ENCODE measurements around the gene ZNF793.
A peak's percentile ranks its signal among the peaks of the same experiment; 100 is the strongest.

Gene ZNF793

DNA sequence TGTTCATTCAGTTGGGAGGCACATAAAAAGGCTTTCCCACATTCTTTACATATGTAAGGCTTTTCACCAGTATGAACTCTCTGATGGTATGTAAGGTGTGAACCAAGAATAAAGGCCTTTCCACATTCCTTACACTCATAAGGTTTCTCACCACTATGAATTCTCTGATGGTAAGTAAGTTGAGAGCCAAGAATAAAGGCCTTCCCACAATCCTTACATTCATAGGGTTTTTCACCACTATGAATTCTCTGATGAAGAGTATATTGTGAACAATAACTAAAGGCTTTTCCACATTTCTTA is 58.6 kb downstream of the ZNF793 start:
- Histone ChIP-seq H3K27ac (ENCODE audit: low read length) (no peak overlapping the region), H3K36me3 (ENCODE audit: insufficient read depth, low read length) (peaks cover 42% of the 10 kb centered on the region), H3K9me3 (ENCODE audit: insufficient read depth, low read length, severe bottlenecking) (peaks cover 89% of the 10 kb centered on the region), H3K27me3 (ENCODE audit: insufficient read depth, low read length, poor library complexity) (no peaks in the 10 kb centered on the region), H3K4me1 (ENCODE audit: insufficient read depth, low read length) (no peaks in the 10 kb centered on the region), H3K9ac (ENCODE audit: low read depth, low read length) (no peak overlapping the region), H2AFZ (ENCODE audit: low read depth, low read length) (no peak overlapping the region), H4K20me1 (ENCODE audit: insufficient read depth, low read length) (no peaks in the 10 kb centered on the region), H3K4me2 (ENCODE audit: insufficient read depth, low read length) (no peak overlapping the region), H3K4me3 (ENCODE audit: low read depth in 1 of 2, low read length in 2 of 2) (no peak overlapping the region), H3K79me2 (ENCODE audit: insufficient read depth, low read length) (no peaks in the 10 kb centered on the region; the same call in 1 of the 2 replicates)
- ATAC-seq (ENCODE audit: insufficient read depth, low read depth) (no peak), DNase-seq (no peak)
- TF ChIP-seq, protein P1, sequence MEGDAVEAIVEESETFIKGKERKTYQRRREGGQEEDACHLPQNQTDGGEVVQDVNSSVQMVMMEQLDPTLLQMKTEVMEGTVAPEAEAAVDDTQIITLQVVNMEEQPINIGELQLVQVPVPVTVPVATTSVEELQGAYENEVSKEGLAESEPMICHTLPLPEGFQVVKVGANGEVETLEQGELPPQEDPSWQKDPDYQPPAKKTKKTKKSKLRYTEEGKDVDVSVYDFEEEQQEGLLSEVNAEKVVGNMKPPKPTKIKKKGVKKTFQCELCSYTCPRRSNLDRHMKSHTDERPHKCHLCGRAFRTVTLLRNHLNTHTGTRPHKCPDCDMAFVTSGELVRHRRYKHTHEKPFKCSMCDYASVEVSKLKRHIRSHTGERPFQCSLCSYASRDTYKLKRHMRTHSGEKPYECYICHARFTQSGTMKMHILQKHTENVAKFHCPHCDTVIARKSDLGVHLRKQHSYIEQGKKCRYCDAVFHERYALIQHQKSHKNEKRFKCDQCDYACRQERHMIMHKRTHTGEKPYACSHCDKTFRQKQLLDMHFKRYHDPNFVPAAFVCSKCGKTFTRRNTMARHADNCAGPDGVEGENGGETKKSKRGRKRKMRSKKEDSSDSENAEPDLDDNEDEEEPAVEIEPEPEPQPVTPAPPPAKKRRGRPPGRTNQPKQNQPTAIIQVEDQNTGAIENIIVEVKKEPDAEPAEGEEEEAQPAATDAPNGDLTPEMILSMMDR (IDR thresholded peaks at IDR 0.05; ENCODE audit: borderline replicate concordance, extremely low read depth, low read length, poor library complexity, severe bottlenecking), result no peak
- no peak for TF ChIP-seq EZH2 (IDR thresholded peaks at IDR 0.05; ENCODE audit: borderline replicate concordance, low read depth, low read length, severe bottlenecking)

DNA sequence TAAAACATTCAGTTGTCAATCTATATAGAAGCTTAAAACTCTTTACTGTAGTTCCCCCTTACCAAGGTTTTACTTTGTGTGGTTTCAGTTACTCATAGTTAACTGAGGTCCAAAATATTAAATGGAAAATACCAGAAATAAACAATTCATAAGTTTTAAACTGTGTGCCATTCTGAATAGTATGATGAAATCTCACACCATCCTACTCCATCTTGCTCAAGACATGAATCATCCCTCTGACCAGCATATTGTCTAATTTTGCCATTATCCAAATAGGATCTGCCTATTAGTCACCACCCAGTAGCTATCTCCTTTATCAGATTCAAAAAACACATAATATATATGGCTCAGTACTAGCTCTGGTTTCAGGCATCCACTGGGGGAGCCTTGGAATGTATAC is 65.5 kb downstream of the ZNF793 start:
- H3K36me3 ChIP-seq (ENCODE audit: insufficient read depth, low read length), result peaks cover 27% of the 10 kb centered on the region
- no peak overlapping the region for H3K4me2 ChIP-seq (ENCODE audit: insufficient read depth, low read length)
- no peak overlapping the region for H3K4me3 ChIP-seq (ENCODE audit: low read depth in 1 of 2, low read length in 2 of 2)
- DNase-seq (no peak), ATAC-seq (ENCODE audit: insufficient read depth, low read depth) (no peak)
- no peak overlapping the region for H3K27ac ChIP-seq (ENCODE audit: low read length)
- H2AFZ ChIP-seq (ENCODE audit: low read depth, low read length), result no peak overlapping the region
- H3K79me2 ChIP-seq (ENCODE audit: insufficient read depth, low read length), result peaks cover 5% of the 10 kb centered on the region; the same call in 1 of the 2 replicates
- no peak for TF ChIP-seq EZH2 (IDR thresholded peaks at IDR 0.05; ENCODE audit: borderline replicate concordance, low read depth, low read length, severe bottlenecking)
- TF ChIP-seq, protein P1 (IDR thresholded peaks at IDR 0.05; ENCODE audit: borderline replicate concordance, extremely low read depth, low read length, poor library complexity, severe bottlenecking), result no peak
- no peaks in the 10 kb centered on the region for H3K4me1 ChIP-seq (ENCODE audit: insufficient read depth, low read length)
- H4K20me1 ChIP-seq (ENCODE audit: insufficient read depth, low read length), result no peaks in the 10 kb centered on the region
- peaks cover 43% of the 10 kb centered on the region for H3K9me3 ChIP-seq (ENCODE audit: insufficient read depth, low read length, severe bottlenecking)
- no peaks in the 10 kb centered on the region for H3K27me3 ChIP-seq (ENCODE audit: insufficient read depth, low read length, poor library complexity)
- H3K9ac ChIP-seq (ENCODE audit: low read depth, low read length), result no peak overlapping the region

DNA sequence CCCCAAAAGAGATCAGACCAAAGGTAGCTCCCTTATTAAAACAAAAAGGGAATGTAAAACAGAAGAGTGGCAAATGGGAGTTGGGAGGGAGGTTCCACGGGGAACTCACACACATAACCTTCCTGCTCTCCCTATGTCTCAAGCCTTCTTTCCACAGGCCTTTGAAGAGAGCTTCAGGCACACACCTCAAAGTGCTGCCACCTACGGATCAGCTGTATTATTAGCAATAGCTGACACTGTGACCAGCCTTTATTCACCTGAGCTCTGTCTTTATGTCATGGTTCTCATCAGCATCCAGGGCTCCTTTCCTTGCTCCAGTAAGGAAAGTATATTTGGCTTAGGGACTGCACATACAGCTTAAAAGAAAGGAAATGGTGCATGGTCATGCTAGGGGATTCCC is 76.6 kb downstream of the ZNF793 start:
- Histone ChIP-seq H3K79me2 (ENCODE audit: insufficient read depth, low read length) (peaks cover 9% of the 10 kb centered on the region; the same call in 1 of the 2 replicates), H3K4me1 (ENCODE audit: insufficient read depth, low read length) (no peaks in the 10 kb centered on the region), H3K27me3 (ENCODE audit: insufficient read depth, low read length, poor library complexity) (no peaks in the 10 kb centered on the region), H3K27ac (ENCODE audit: low read length) (no peak overlapping the region), H3K36me3 (ENCODE audit: insufficient read depth, low read length) (peaks cover 82% of the 10 kb centered on the region), H3K4me3 (ENCODE audit: low read depth in 1 of 2, low read length in 2 of 2) (no peak overlapping the region), H3K9ac (ENCODE audit: low read depth, low read length) (no peak overlapping the region), H4K20me1 (ENCODE audit: insufficient read depth, low read length) (no peaks in the 10 kb centered on the region), H2AFZ (ENCODE audit: low read depth, low read length) (no peak overlapping the region), H3K9me3 (ENCODE audit: insufficient read depth, low read length, severe bottlenecking) (peaks cover 65% of the 10 kb centered on the region), H3K4me2 (ENCODE audit: insufficient read depth, low read length) (no peak overlapping the region)
- DNase-seq (no peak), ATAC-seq (ENCODE audit: insufficient read depth, low read depth) (no peak)
- TF ChIP-seq, protein P1 (IDR thresholded peaks at IDR 0.05; ENCODE audit: borderline replicate concordance, extremely low read depth, low read length, poor library complexity, severe bottlenecking), result peak; percentile 21
- no peak for TF ChIP-seq EZH2 (IDR thresholded peaks at IDR 0.05; ENCODE audit: borderline replicate concordance, low read depth, low read length, severe bottlenecking)
